ENCODE results near the gene CRYBA1. TPM values are rescaled to one million over a fixed set of nuclear protein-coding genes. Genes with fewer than 3 reads are reported as not detected.
"Not testable (repeated sequence)": the region's sequence is repeated elsewhere in the genome, so short reads cannot be mapped to it uniquely, and the experiment has no call there.

CRYBA1 gene
- total RNA-seq, 1 experiment from 2014 or later, result not detected

- no peak overlapping the region for H3K9ac ChIP-seq (ENCODE audit: low read length)
- H3K27ac ChIP-seq (ENCODE audit: low read length), result no peak overlapping the region
- H2AFZ ChIP-seq (ENCODE audit: low read length), result no peak overlapping the region
- H3K4me1 ChIP-seq (ENCODE audit: low read length), result no peaks in the 10 kb centered on the region
- no peaks in the 10 kb centered on the region for H3K9me3 ChIP-seq (ENCODE audit: low read length)
- no peaks in the 10 kb centered on the region for H3K9me2 ChIP-seq (replicated peaks; ENCODE audit: insufficient read depth, low read length)
- no peaks in the 10 kb centered on the region for H4K20me1 ChIP-seq (ENCODE audit: insufficient read depth, low read depth, low read length)
- no peaks in the 10 kb centered on the region for H3K27me3 ChIP-seq (ENCODE audit: low read length)
- H3K36me3 ChIP-seq (ENCODE audit: insufficient read depth, low read length), result no peaks in the 10 kb centered on the region
- no peak overlapping the region for H3K4me2 ChIP-seq (ENCODE audit: low read depth, low read length, poor library complexity, severe bottlenecking)
- no peak for DNase-seq
- no peak overlapping the region for H3K4me3 ChIP-seq (ENCODE audit: low read length)
- H3K79me2 ChIP-seq (ENCODE audit: low read length), result no peaks in the 10 kb centered on the region
Measured at GRCh38 chr17:29212681-29213121, 34.0 kb upstream of the CRYBA1 start.

GRCh38 chr17:29214215-29215146 is 32.2 kb upstream of the CRYBA1 start:
- H3K4me3 ChIP-seq (ENCODE audit: low read length), result no peak overlapping the region
- H3K27ac ChIP-seq (ENCODE audit: low read length), result no peak overlapping the region
- H2AFZ ChIP-seq (ENCODE audit: low read length), result no peak overlapping the region
- H4K20me1 ChIP-seq (ENCODE audit: insufficient read depth, low read depth, low read length), result no peaks in the 10 kb centered on the region
- H3K36me3 ChIP-seq (ENCODE audit: insufficient read depth, low read length), result no peaks in the 10 kb centered on the region
- no peaks in the 10 kb centered on the region for H3K9me2 ChIP-seq (replicated peaks; ENCODE audit: insufficient read depth, low read length)
- H3K27me3 ChIP-seq (ENCODE audit: low read length), result no peaks in the 10 kb centered on the region
- no peak overlapping the region for H3K9ac ChIP-seq (ENCODE audit: low read length)
- H3K4me1 ChIP-seq (ENCODE audit: low read length), result 0 out of 2 replicates have a peak, but pooled peaks cover 2% of the 10 kb centered on the region
- H3K4me2 ChIP-seq (ENCODE audit: low read depth, low read length, poor library complexity, severe bottlenecking), result no peak overlapping the region
- no peak for DNase-seq
- no peaks in the 10 kb centered on the region for H3K9me3 ChIP-seq (ENCODE audit: low read length)
- no peaks in the 10 kb centered on the region for H3K79me2 ChIP-seq (ENCODE audit: low read length)

GRCh38 chr17:29215174-29215573 is 31.5 kb upstream of the CRYBA1 start:
- Histone ChIP-seq H3K27me3 (ENCODE audit: low read length) (no peaks in the 10 kb centered on the region), H3K4me3 (ENCODE audit: low read length) (no peak overlapping the region), H2AFZ (ENCODE audit: low read length) (no peak overlapping the region), H3K9ac (ENCODE audit: low read length) (no peak overlapping the region), H3K79me2 (ENCODE audit: low read length) (no peaks in the 10 kb centered on the region), H3K9me2 (replicated peaks; ENCODE audit: insufficient read depth, low read length) (no peaks in the 10 kb centered on the region), H3K9me3 (ENCODE audit: low read length) (no peaks in the 10 kb centered on the region), H3K4me2 (ENCODE audit: low read depth, low read length, poor library complexity, severe bottlenecking) (no peak overlapping the region), H3K27ac (ENCODE audit: low read length) (no peak overlapping the region), H3K36me3 (ENCODE audit: insufficient read depth, low read length) (no peaks in the 10 kb centered on the region), H3K4me1 (ENCODE audit: low read length) (0 out of 2 replicates have a peak, but pooled peaks cover 2% of the 10 kb centered on the region), H4K20me1 (ENCODE audit: insufficient read depth, low read depth, low read length) (no peaks in the 10 kb centered on the region)
- no peak for DNase-seq

GRCh38 chr17:29215717-29216116 is 30.9 kb upstream of the CRYBA1 start:
- H3K36me3 ChIP-seq (ENCODE audit: insufficient read depth, low read length), result no peaks in the 10 kb centered on the region
- no peaks in the 10 kb centered on the region for H3K9me2 ChIP-seq (replicated peaks; ENCODE audit: insufficient read depth, low read length)
- H4K20me1 ChIP-seq (ENCODE audit: insufficient read depth, low read depth, low read length), result no peaks in the 10 kb centered on the region
- H3K9ac ChIP-seq (ENCODE audit: low read length), result no peak overlapping the region
- H3K4me3 ChIP-seq (ENCODE audit: low read length), result no peak overlapping the region
- H3K27ac ChIP-seq (ENCODE audit: low read length), result no peak overlapping the region
- no peaks in the 10 kb centered on the region for H3K9me3 ChIP-seq (ENCODE audit: low read length)
- no peak overlapping the region for H2AFZ ChIP-seq (ENCODE audit: low read length)
- no peak overlapping the region for H3K4me2 ChIP-seq (ENCODE audit: low read depth, low read length, poor library complexity, severe bottlenecking)
- DNase-seq, result no peak
- no peaks in the 10 kb centered on the region for H3K27me3 ChIP-seq (ENCODE audit: low read length)
- H3K4me1 ChIP-seq (ENCODE audit: low read length), result 0 out of 2 replicates have a peak, but pooled peaks cover 2% of the 10 kb centered on the region
- H3K79me2 ChIP-seq (ENCODE audit: low read length), result no peaks in the 10 kb centered on the region

GRCh38 chr17:29216181-29216580 is 30.5 kb upstream of the CRYBA1 start:
- H3K79me2 ChIP-seq (ENCODE audit: low read length), result no peaks in the 10 kb centered on the region
- no peaks in the 10 kb centered on the region for H3K9me2 ChIP-seq (replicated peaks; ENCODE audit: insufficient read depth, low read length)
- no peak overlapping the region for H3K4me3 ChIP-seq (ENCODE audit: low read length)
- H2AFZ ChIP-seq (ENCODE audit: low read length), result no peak overlapping the region
- no peaks in the 10 kb centered on the region for H3K36me3 ChIP-seq (ENCODE audit: insufficient read depth, low read length)
- H4K20me1 ChIP-seq (ENCODE audit: insufficient read depth, low read depth, low read length), result no peaks in the 10 kb centered on the region
- DNase-seq, result no peak
- H3K27ac ChIP-seq (ENCODE audit: low read length), result no peak overlapping the region
- H3K9ac ChIP-seq (ENCODE audit: low read length), result no peak overlapping the region
- no peaks in the 10 kb centered on the region for H3K9me3 ChIP-seq (ENCODE audit: low read length)
- H3K4me1 ChIP-seq (ENCODE audit: low read length), result 0 out of 2 replicates have a peak, but pooled peaks cover 2% of the 10 kb centered on the region
- no peak overlapping the region for H3K4me2 ChIP-seq (ENCODE audit: low read depth, low read length, poor library complexity, severe bottlenecking)
- no peaks in the 10 kb centered on the region for H3K27me3 ChIP-seq (ENCODE audit: low read length)

- Histone ChIP-seq H3K4me2 (ENCODE audit: low read depth, low read length, poor library complexity, severe bottlenecking) (no peak overlapping the region), H3K27ac (ENCODE audit: low read length) (no peak overlapping the region), H3K9ac (ENCODE audit: low read length) (no peak overlapping the region), H4K20me1 (ENCODE audit: insufficient read depth, low read depth, low read length) (no peaks in the 10 kb centered on the region), H3K79me2 (ENCODE audit: low read length) (no peaks in the 10 kb centered on the region), H3K36me3 (ENCODE audit: insufficient read depth, low read length) (no peaks in the 10 kb centered on the region), H3K27me3 (ENCODE audit: low read length) (no peaks in the 10 kb centered on the region), H2AFZ (ENCODE audit: low read length) (no peak overlapping the region), H3K9me2 (replicated peaks; ENCODE audit: insufficient read depth, low read length) (no peaks in the 10 kb centered on the region), H3K4me3 (ENCODE audit: low read length) (no peak overlapping the region), H3K4me1 (ENCODE audit: low read length) (0 out of 2 replicates have a peak, but pooled peaks cover 2% of the 10 kb centered on the region), H3K9me3 (ENCODE audit: low read length) (no peaks in the 10 kb centered on the region)
- DNase-seq, result no peak
Measured at GRCh38 chr17:29216856-29217255, 29.8 kb upstream of the CRYBA1 start.

- Histone ChIP-seq H3K9ac (ENCODE audit: low read length) (no peak overlapping the region), H3K27me3 (ENCODE audit: low read length) (no peaks in the 10 kb centered on the region), H3K4me2 (ENCODE audit: low read depth, low read length, poor library complexity, severe bottlenecking) (peak overlapping the region; percentile 44)
Measured at GRCh38 chr17:29219378-29220047, 27.1 kb upstream of the CRYBA1 start.

GRCh38 chr17:29221338-29221737 is 25.3 kb upstream of the CRYBA1 start:
- H3K27me3 ChIP-seq (ENCODE audit: low read length); H3K9me2 ChIP-seq (replicated peaks; ENCODE audit: insufficient read depth, low read length); H3K4me1 ChIP-seq (ENCODE audit: low read length); H3K36me3 ChIP-seq (ENCODE audit: insufficient read depth, low read length); H3K79me2 ChIP-seq (ENCODE audit: low read length); H3K27ac ChIP-seq (ENCODE audit: low read length); H2AFZ ChIP-seq (ENCODE audit: low read length); H3K9ac ChIP-seq (ENCODE audit: low read length); H3K4me2 ChIP-seq (ENCODE audit: low read depth, low read length, poor library complexity, severe bottlenecking); H3K9me3 ChIP-seq (ENCODE audit: low read length); DNase-seq; H4K20me1 ChIP-seq (ENCODE audit: insufficient read depth, low read depth, low read length); H3K4me3 ChIP-seq (ENCODE audit: low read length): not testable (repeated sequence)

More at GRCh38 chr17:29219378-29220047, 27.1 kb upstream of the CRYBA1 start:
- Histone ChIP-seq H3K79me2 (ENCODE audit: low read length) (no peaks in the 10 kb centered on the region), H4K20me1 (ENCODE audit: insufficient read depth, low read depth, low read length) (no peaks in the 10 kb centered on the region), H3K27ac (ENCODE audit: low read length) (no peak overlapping the region), H3K4me3 (ENCODE audit: low read length) (no peak overlapping the region), H3K9me3 (ENCODE audit: low read length) (no peaks in the 10 kb centered on the region), H3K4me1 (ENCODE audit: low read length) (0 out of 2 replicates have a peak, but pooled peaks cover 2% of the 10 kb centered on the region), H2AFZ (ENCODE audit: low read length) (no peak overlapping the region), H3K36me3 (ENCODE audit: insufficient read depth, low read length) (no peaks in the 10 kb centered on the region), H3K9me2 (replicated peaks; ENCODE audit: insufficient read depth, low read length) (no peaks in the 10 kb centered on the region)
- DNase-seq, result peak; percentile 81
